Smooth muscle cell (in vitro differentiated cells): ENCODE results near the gene BRI3. TPM values are rescaled to one million over a fixed set of nuclear protein-coding genes. Genes with fewer than 3 reads are reported as not detected.
A peak's percentile ranks its signal among the peaks of the same experiment; 100 is the strongest.

Experiments used
- DNase-seq: peaks from one replicate; lab custom pipeline; 2025; ENCODE audit not compliant: unreplicated experiment; lab: John Stamatoyannopoulos, UW
- H2AFZ ChIP-seq: fragments of 200-600 bp; sonication (generic); 2 replicates; pipeline ENCODE4 v1.6.0; 2016; ENCODE audit warnings: antibody characterized with exemption, low read depth, mild to moderate bottlenecking
- H3F3A ChIP-seq: fragments of 200-600 bp; sonication (generic); 2 replicates; pipeline ENCODE4 v1.6.0; 2017; ENCODE audit warnings: antibody characterized with exemption, low read depth
- H3K27ac ChIP-seq: fragments of 200-600 bp; sonication (generic); 2 replicates; pipeline ENCODE4 v1.5.1; 2016; ENCODE audit warnings: low read depth, mild to moderate bottlenecking
- H3K27me3 ChIP-seq: fragments of 200-600 bp; sonication (generic); 2 replicates; pipeline ENCODE4 v1.6.1; 2016; ENCODE audit warnings: low read depth, mild to moderate bottlenecking
- H3K36me3 ChIP-seq: fragments of 200-600 bp; sonication (generic); 2 replicates; pipeline ENCODE4 v1.5.1; 2016; ENCODE audit warnings: low read depth
- H3K4me1 ChIP-seq: fragments of 200-600 bp; sonication (generic); 2 replicates; pipeline ENCODE4 v1.5.1; 2016; ENCODE audit warnings: low read depth
- H3K4me2 ChIP-seq: fragments of 200-600 bp; sonication (generic); 2 replicates; pipeline ENCODE4 v1.6.0; 2016; ENCODE audit warnings: mild to moderate bottlenecking
- H3K4me3 ChIP-seq: fragments of 200-600 bp; sonication (generic); 2 replicates; pipeline ENCODE4 v1.5.1; 2016; ENCODE audit warnings: mild to moderate bottlenecking
- H3K79me2 ChIP-seq: fragments of 200-600 bp; sonication (generic); 2 replicates; pipeline ENCODE4 v1.6.0; 2016; ENCODE audit warnings: low read depth, mild to moderate bottlenecking
- H3K9ac ChIP-seq: fragments of 200-600 bp; sonication (generic); 2 replicates; pipeline ENCODE4 v1.6.0; 2016; ENCODE audit warnings: low read depth
- H3K9me3 ChIP-seq: fragments of 200-600 bp; sonication (generic); replicated peaks from 2 replicates; pipeline ENCODE4 v1.5.1; 2016; ENCODE audit warnings: low read depth
- H4K20me1 ChIP-seq: fragments of 200-600 bp; sonication (generic); 2 replicates; pipeline ENCODE4 v1.6.0; 2016; ENCODE audit warnings: low read depth
- WGBS: methylation state at CpG from one replicate; pipeline ENCODE4 v1.1.7; 2016; ENCODE audit warnings: low lambda C conversion rate; 5-methylcytosine and 5-hydroxymethylcytosine counted together
- polyA plus RNA-seq: library from polyadenylated mRNA; unstranded; fragments of >200 nt; fragmentation: Nextera tagmentation; extraction: Ambion mirVana; gene quantifications from 2 replicates; pipeline ENCODE4 v1.2.1, GENCODE V29; 2016
- total RNA-seq: library from RNA; depleted of rRNA; stranded (reverse); fragments of >200 nt; gene quantifications from 2 replicates; pipeline ENCODE4 v1.2.3, GENCODE V29; 2014
- TF ChIP-seq, protein P1 (sequence below): fragments of 200-600 bp; sonication (generic); IDR thresholded peaks from 2 replicates; pipeline ENCODE4 v1.5.1; 2017; ENCODE audit warnings: borderline replicate concordance, mild to moderate bottlenecking, antibody characterized with exemption; ENCODE audit not compliant: insufficient read depth, poor library complexity, severe bottlenecking

The BRI3 gene
- total and polyA plus RNA-seq, 2 experiments from 2014 or later: 70.1 to 83.0 TPM

GRCh38 chr7:98250789-98251188 lies 30.7 kb upstream of the BRI3 start:
- DNase-seq: no peak
- H3K27ac ChIP-seq: no peak overlapping the region
- H3K79me2 ChIP-seq: peaks cover 22% of the 10 kb centered on the region
- H3K27me3 ChIP-seq: no peaks in the 10 kb centered on the region
- H3F3A ChIP-seq: no peaks in the 10 kb centered on the region
- peaks cover 3% of the 10 kb centered on the region for H4K20me1 ChIP-seq
- H3K4me1 ChIP-seq: peaks cover 14% of the 10 kb centered on the region
- H3K4me3 ChIP-seq: peak overlapping the region; percentile 80
- 69% methylated on average over 3 of the region's 3 CpGs for WGBS
- no peak overlapping the region for H3K9ac ChIP-seq
- H3K4me2 ChIP-seq: peak overlapping the region; percentile 98
- no peak overlapping the region for H2AFZ ChIP-seq
- no peaks in the 10 kb centered on the region for H3K9me3 ChIP-seq
- no peaks in the 10 kb centered on the region for H3K36me3 ChIP-seq
- TF ChIP-seq, protein P1, sequence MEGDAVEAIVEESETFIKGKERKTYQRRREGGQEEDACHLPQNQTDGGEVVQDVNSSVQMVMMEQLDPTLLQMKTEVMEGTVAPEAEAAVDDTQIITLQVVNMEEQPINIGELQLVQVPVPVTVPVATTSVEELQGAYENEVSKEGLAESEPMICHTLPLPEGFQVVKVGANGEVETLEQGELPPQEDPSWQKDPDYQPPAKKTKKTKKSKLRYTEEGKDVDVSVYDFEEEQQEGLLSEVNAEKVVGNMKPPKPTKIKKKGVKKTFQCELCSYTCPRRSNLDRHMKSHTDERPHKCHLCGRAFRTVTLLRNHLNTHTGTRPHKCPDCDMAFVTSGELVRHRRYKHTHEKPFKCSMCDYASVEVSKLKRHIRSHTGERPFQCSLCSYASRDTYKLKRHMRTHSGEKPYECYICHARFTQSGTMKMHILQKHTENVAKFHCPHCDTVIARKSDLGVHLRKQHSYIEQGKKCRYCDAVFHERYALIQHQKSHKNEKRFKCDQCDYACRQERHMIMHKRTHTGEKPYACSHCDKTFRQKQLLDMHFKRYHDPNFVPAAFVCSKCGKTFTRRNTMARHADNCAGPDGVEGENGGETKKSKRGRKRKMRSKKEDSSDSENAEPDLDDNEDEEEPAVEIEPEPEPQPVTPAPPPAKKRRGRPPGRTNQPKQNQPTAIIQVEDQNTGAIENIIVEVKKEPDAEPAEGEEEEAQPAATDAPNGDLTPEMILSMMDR: no peak

DNA sequence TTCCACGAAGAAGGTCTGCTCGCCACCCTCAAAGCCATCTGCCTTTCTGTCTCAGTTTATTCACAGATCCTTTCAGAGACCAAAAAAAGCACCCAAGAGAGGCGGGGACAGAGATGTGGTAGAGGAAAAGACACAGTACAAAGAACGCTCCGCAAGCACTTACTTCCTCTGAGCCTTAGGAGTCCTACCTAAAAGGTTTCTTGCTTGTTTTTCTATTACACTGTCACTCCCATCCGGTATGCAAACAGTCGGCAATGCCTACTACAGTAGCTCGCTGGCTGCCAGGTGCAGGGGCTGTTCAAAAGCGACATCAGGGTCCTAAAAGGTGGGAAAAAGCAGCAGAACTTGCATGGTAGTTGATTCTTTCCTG lies 30.3 kb upstream of the BRI3 start:
- DNase-seq: no peak
- TF ChIP-seq, protein P1: no peak
- peak overlapping the region; percentile 80 for H3K4me3 ChIP-seq
- peak overlapping the region; percentile 98 for H3K4me2 ChIP-seq
- H3K9ac ChIP-seq: peak overlapping the region; percentile 63
- no peaks in the 10 kb centered on the region for H3K9me3 ChIP-seq
- H3F3A ChIP-seq: no peaks in the 10 kb centered on the region
- H3K79me2 ChIP-seq: peaks cover 22% of the 10 kb centered on the region
- peaks cover 14% of the 10 kb centered on the region for H3K4me1 ChIP-seq
- H2AFZ ChIP-seq: peak overlapping the region; percentile 88
- no peaks in the 10 kb centered on the region for H3K27me3 ChIP-seq
- H4K20me1 ChIP-seq: peaks cover 3% of the 10 kb centered on the region
- 30% methylated on average over 9 of the region's 9 CpGs for WGBS
- H3K36me3 ChIP-seq: no peaks in the 10 kb centered on the region
- no peak overlapping the region for H3K27ac ChIP-seq

- TF ChIP-seq, protein P1: no peak
- H2AFZ ChIP-seq: peak within 1 kb of the TSS; percentile 88
- peaks cover 22% of the 10 kb centered on the region for H3K79me2 ChIP-seq
- H3K9me3 ChIP-seq: no peaks in the 10 kb centered on the region
- H3K4me2 ChIP-seq: peak within 1 kb of the TSS; percentile 98
- 1% methylated on average over 61 of the region's 69 CpGs for WGBS
- no peak within 1 kb of the TSS for H3K27ac ChIP-seq
- no peaks in the 10 kb centered on the region for H3K27me3 ChIP-seq
- peak within 1 kb of the TSS; percentile 80 for H3K4me3 ChIP-seq
- H3K36me3 ChIP-seq: no peaks in the 10 kb centered on the region
- peaks cover 14% of the 10 kb centered on the region for H3K4me1 ChIP-seq
- no peaks in the 10 kb centered on the region for H3F3A ChIP-seq
- H4K20me1 ChIP-seq: peaks cover 3% of the 10 kb centered on the region
- H3K9ac ChIP-seq: peak within 1 kb of the TSS; percentile 63
- DNase-seq: peak; percentile 65
Measured at GRCh38 chr7:98251601-98252424, 29.7 kb upstream of the BRI3 start, which contains the start of gene TECPR1. Gene TECPR1 (minus strand): TSS chr7:98252232. CDS start chr7:98246146, 6,086 bp downstream.
